ENCODE measurements around the gene MAPKBP1. TPM values are rescaled to one million over a fixed set of nuclear protein-coding genes. Genes with fewer than 3 reads are reported as not detected.

MAPKBP1 gene
- total RNA-seq, 1 experiment from 2014 or later = 20.7 TPM

GRCh38 chr15:41825572-41826535, 51.6 kb downstream of the MAPKBP1 start:
- no peak for DNase-seq (ENCODE audit: low read depth)

- DNase-seq (ENCODE audit: low read depth) = no peak
Observed at GRCh38 chr15:41827290-41827879, 53.1 kb downstream of the MAPKBP1 start.

GRCh38 chr15:41827880-41828806, 53.9 kb downstream of the MAPKBP1 start, which contains the start of gene JMJD7:
TSS of gene JMJD7 (plus strand) at chr15:41828092. CDS start at chr15:41828125, 33 bp downstream.
- peak; percentile 77 for DNase-seq (ENCODE audit: low read depth)

- no peak for DNase-seq (ENCODE audit: low read depth)
Observed at GRCh38 chr15:41828807-41829141, 54.5 kb downstream of the MAPKBP1 start.

GRCh38 chr15:41829959-41830646, 55.8 kb downstream of the MAPKBP1 start:
- DNase-seq (ENCODE audit: low read depth) = no peak

- DNase-seq (ENCODE audit: low read depth) = peak; percentile 41
Observed at GRCh38 chr15:41831291-41831690, 57.0 kb downstream of the MAPKBP1 start.

- DNase-seq (ENCODE audit: low read depth) = no peak
Observed at GRCh38 chr15:41832208-41832607, 57.9 kb downstream of the MAPKBP1 start.

GRCh38 chr15:41832875-41833274, 58.6 kb downstream of the MAPKBP1 start:
- no peak for DNase-seq (ENCODE audit: low read depth)

GRCh38 chr15:41834096-41834495, 59.8 kb downstream of the MAPKBP1 start:
- no peak for DNase-seq (ENCODE audit: low read depth)

- DNase-seq (ENCODE audit: low read depth) = no peak
Observed at GRCh38 chr15:41836073-41836472, 61.8 kb downstream of the MAPKBP1 start.

- no peak for DNase-seq (ENCODE audit: low read depth)
Observed at GRCh38 chr15:41836713-41837454, 62.6 kb downstream of the MAPKBP1 start.

- peak; percentile 50 for DNase-seq (ENCODE audit: low read depth)
Observed at GRCh38 chr15:41838400-41838897, 64.2 kb downstream of the MAPKBP1 start, which contains the start of gene PLA2G4B. TSS of gene PLA2G4B (plus strand) at chr15:41838847. CDS start at chr15:41838914, 67 bp downstream.

- DNase-seq (ENCODE audit: low read depth) = no peak
Observed at GRCh38 chr15:41839781-41840491, 65.7 kb downstream of the MAPKBP1 start.

- DNase-seq (ENCODE audit: low read depth) = no peak
Observed at GRCh38 chr15:41840673-41841072, 66.4 kb downstream of the MAPKBP1 start.

GRCh38 chr15:41841131-41841530, 66.8 kb downstream of the MAPKBP1 start:
- DNase-seq (ENCODE audit: low read depth) = no peak

- DNase-seq (ENCODE audit: low read depth) = no peak
Observed at GRCh38 chr15:41842229-41842628, 67.9 kb downstream of the MAPKBP1 start.

GRCh38 chr15:41843571-41843970, 69.3 kb downstream of the MAPKBP1 start:
- DNase-seq (ENCODE audit: low read depth) = no peak

GRCh38 chr15:41844814-41845213, 70.5 kb downstream of the MAPKBP1 start:
- no peak for DNase-seq (ENCODE audit: low read depth)

GRCh38 chr15:41847206-41847605, 72.9 kb downstream of the MAPKBP1 start:
- DNase-seq (ENCODE audit: low read depth) = no peak
